ENCODE data around the gene TIGD1.

Gene TIGD1

DNA sequence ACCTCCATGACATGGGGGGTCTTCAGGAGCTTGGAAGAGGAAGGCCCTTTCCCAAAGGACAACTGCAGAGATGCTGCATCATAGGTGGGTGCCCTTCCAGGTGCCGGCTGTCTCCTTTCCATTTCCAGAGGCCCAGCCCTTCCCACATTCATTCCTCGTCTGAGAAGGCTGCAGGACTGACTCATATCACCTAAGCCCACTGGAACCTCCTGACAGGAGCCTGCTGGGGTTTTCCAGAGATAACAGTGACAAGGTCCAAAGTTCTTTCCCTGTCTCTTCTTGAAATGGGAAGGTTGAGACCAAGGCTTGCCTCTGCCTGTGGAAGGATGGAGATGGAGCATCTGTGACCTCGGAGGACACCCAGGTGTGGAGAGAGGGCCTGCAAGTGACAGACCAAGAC is 33.8 kb downstream of the TIGD1 start:
- TF ChIP-seq, protein P1, sequence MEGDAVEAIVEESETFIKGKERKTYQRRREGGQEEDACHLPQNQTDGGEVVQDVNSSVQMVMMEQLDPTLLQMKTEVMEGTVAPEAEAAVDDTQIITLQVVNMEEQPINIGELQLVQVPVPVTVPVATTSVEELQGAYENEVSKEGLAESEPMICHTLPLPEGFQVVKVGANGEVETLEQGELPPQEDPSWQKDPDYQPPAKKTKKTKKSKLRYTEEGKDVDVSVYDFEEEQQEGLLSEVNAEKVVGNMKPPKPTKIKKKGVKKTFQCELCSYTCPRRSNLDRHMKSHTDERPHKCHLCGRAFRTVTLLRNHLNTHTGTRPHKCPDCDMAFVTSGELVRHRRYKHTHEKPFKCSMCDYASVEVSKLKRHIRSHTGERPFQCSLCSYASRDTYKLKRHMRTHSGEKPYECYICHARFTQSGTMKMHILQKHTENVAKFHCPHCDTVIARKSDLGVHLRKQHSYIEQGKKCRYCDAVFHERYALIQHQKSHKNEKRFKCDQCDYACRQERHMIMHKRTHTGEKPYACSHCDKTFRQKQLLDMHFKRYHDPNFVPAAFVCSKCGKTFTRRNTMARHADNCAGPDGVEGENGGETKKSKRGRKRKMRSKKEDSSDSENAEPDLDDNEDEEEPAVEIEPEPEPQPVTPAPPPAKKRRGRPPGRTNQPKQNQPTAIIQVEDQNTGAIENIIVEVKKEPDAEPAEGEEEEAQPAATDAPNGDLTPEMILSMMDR (IDR thresholded peaks at IDR 0.05): no peak

DNA sequence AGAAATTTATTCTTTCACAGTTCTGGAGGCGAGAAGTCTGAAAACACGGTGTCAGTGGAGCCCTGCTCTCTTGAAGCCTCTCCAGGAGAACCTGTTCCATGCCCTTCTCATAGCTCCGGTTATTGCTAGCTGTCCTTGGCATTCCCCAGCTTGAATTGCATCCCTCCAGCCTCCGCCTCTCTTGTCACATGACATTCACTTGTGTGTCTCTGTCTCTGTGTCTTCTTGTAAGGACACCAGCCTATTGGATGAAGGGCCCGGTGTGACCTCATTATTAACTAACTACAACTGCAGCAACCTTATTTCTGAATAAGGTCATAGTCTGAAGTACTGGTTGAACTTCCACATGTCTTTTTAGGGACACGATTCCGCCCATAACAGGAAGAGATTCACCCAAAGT is 34.7 kb downstream of the TIGD1 start:
- TF ChIP-seq, protein P1 (IDR thresholded peaks at IDR 0.05): no peak

DNA sequence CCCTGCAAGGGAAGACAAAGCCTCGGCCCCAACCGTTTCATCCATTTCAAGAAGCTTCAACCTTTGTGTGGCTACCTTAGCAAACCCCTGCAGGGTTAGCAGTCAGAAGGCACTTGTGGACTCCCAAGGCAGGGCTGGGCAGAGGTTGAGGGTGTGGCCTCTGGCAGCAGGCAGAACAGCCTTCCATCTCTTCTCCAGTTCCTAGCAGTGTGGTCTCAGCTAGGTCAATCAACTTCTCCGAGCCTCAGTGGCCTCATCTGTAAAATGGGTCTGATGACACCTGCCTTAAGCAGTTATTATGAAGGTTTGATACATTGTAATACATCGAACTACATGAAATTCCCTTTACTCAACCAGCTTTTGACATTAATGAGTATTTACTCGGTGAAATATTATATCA is 37.0 kb downstream of the TIGD1 start:
- TF ChIP-seq, protein P1 (IDR thresholded peaks at IDR 0.05): no peak

DNA sequence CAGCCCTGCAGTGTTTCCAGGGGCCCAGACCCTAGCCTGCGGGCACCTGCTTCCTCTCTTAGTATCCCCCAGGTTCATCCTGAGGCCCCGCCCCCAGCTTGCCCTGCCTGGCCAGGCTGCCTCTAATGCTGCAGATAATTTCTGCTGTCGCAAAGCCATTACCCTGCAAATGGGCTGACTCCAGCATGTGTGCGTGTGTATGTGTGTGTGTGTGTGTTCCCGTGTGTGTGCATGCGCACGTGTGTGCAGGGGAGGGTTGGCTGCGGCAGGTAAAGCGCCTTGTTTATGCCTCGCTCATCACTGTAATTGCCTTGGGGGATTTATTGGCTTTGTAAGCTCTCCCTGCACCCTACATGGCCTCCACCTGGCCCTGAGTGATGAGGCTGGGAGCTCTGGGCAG is 37.8 kb downstream of the TIGD1 start:
- TF ChIP-seq, protein P1 (IDR thresholded peaks at IDR 0.05): no peak

DNA sequence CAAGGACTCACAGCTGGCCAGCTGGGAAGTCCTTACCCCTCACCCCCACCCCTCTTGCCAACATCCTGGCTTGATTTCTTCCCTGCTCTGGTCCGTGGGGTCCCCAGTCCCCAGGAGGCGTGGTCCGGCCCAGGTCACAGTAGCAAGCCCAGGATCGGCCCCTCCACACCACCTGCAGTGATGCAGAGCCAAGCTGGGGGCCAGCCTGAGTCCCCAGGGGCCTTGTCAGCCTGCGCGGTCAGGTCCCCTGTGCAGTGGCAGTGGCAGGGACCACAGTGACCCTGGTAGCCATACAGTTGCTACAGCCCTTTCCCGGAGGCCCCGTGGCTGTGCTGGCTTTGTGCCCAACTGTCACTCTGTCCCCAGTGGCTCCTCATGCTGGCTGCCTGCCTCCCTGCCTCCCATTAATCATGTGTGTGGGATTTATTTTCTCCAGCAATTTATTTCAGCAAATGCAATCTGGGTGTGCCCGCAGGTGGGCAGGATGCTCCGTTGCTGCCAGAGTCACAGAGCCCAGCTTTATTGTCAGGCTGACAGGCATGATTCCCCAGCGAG is 38.9 kb downstream of the TIGD1 start:
- TF ChIP-seq, protein P1 (IDR thresholded peaks at IDR 0.05): no peak

DNA sequence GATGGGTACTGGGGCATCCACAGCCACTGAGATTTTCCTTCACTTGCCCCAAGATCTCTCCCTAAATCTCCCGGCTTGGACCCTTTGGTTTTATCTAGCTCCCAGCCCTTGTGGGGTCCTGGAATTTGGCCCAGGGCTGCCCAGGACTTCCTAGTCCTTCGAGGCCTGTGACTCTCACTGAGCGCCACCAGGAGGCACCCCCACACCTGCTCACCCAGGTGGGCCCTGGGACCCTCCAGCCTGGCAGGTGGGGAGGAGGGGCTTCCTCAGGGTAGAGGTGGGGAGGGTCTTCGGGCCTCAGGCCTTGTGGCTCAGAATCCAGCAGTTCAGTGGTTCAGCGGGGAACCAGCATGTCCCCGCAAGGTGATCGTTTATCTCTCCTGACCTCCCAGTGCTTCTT is 42.1 kb downstream of the TIGD1 start:
- TF ChIP-seq, protein P1 (IDR thresholded peaks at IDR 0.05): no peak

DNA sequence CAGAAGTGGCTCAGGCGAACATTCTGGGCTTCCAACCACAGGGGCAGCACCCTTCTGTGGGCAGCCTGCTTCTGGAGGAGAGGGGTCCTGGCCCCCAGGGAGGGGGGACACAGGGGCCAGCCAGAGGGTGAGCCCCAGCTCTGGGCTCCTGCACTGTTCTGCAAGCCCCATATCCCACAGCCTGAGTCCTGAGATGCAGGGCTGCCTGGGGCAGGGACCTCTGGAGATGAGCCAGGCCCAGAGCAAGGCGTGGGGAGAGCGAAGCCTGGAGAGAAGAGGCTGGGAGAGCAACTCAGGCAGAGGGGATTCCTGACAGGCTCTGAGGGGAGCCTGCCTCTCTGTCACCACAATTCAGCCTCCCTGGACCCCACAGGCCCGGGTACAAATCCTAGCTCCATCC is 43.6 kb downstream of the TIGD1 start:
- TF ChIP-seq, protein P1 (IDR thresholded peaks at IDR 0.05): no peak

DNA sequence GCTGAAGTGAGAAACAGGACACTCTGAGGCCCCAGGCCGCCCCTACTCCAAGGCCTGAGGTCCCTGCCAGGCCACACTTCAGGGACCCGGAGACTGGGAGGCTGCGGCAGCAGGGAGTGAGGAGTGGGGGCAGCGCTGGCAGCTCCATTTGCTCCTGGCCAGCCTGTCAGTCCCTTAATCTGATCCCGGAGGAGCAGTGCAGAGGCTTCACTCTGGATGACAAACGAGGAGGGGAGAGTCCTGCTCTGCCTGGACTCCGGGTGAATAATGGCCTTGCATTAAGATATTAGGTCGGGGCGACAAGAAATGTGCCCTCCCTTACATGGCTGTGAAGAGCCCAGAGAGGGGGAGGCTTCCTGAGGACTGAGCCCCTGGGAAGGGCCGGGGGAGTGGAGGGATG is 44.5 kb downstream of the TIGD1 start:
- TF ChIP-seq, protein P1 (IDR thresholded peaks at IDR 0.05): no peak
